K562 (cell line): ENCODE results near the gene MX1. TPM values are rescaled to one million over a fixed set of nuclear protein-coding genes. Genes with fewer than 3 reads are reported as not detected.

Source experiments
- BCL6 ChIP-seq: fragments of 250-450 bp; sonication (Bioruptor Pico); IDR thresholded peaks from 2 replicates; pipeline ENCODE4 v1.4.0; 2020
- CHD4 ChIP-seq: fragments of 200-600 bp; sonication (generic); IDR thresholded peaks from 3 replicates; pipeline ENCODE4 v1.6.1; 2012; ENCODE audit warnings: low read depth, mild to moderate bottlenecking, mixed read lengths, low read length, inconsistent platforms; ENCODE audit not compliant: insufficient read depth, insufficient replicate concordance, poor library complexity, severe bottlenecking
- ETV5 ChIP-seq: sonication (generic); formaldehyde crosslinking; IDR thresholded peaks from 2 replicates; pipeline ENCODE4 v1.4.0; 2020; ENCODE audit warnings: low read depth, mild to moderate bottlenecking, missing genetic modification reagents
- PATZ1 ChIP-seq: fragments of 250-450 bp; sonication (Bioruptor Pico); IDR thresholded peaks from 2 replicates; pipeline ENCODE4 v1.5.0; 2020; ENCODE audit warnings: mild to moderate bottlenecking, borderline replicate concordance
- REST ChIP-seq, 2 experiments: fragments of 450-650 bp; formaldehyde crosslinking in 1 of 2; IDR thresholded peaks; 2 replicates each; pipeline versions ENCODE4 v1.4.0 to v1.6.1; 2014 to 2020; ENCODE audit warnings: mild to moderate bottlenecking in 2 of 2, borderline replicate concordance in 1 of 2, low read depth in 1 of 2
- SETDB1 ChIP-seq: IDR thresholded peaks from one replicate; pipeline ENCODE4 v1.6.1; 2012; ENCODE audit warnings: low read length, control low read depth, inconsistent platforms
- ZNF165 ChIP-seq: fragments of 250-450 bp; sonication (Bioruptor Pico); IDR thresholded peaks from 2 replicates; pipeline ENCODE4 v1.4.0; 2020; ENCODE audit warnings: borderline replicate concordance
- ZNF316 ChIP-seq: fragments of 450-650 bp; IDR thresholded peaks from 2 replicates; pipeline ENCODE4 v1.6.1; 2016
- ZNF561 ChIP-seq: fragments of 450-650 bp; formaldehyde crosslinking; conservative IDR thresholded peaks from 2 replicates; pipeline ENCODE4 v1.4.0; 2020; ENCODE audit warnings: mild to moderate bottlenecking, moderate library complexity
- polyA plus RNA-seq, 8 experiments: library from polyadenylated mRNA; depleted of rRNA in 4 of 8; stranded (reverse) in 5 of 8; unstranded in 3 of 8; fragments of >200 nt; fragmentation: Nextera tagmentation in 2 of 8; fragmentation: Illumina TruSeq in 1 of 8; extraction: Ambion mirVana in 2 of 8; extraction: Trizol in 1 of 8; gene quantifications; 2 replicates each; pipeline versions ENCODE4 v1.2.1 to v1.2.3, GENCODE V29; 2011 to 2014; ENCODE audit warnings: inconsistent platforms in 1 of 8, missing spikeins in 1 of 8
- total RNA-seq, 7 experiments: library from RNA; depleted of rRNA in 6 of 7; stranded (reverse); fragments of >200 nt in 6 of 7; fragmentation: Illumina TruSeq in 2 of 7; extraction: Trizol in 2 of 7; gene quantifications; 2 replicates each; pipeline versions ENCODE4 v1.2.1 to v1.2.3, GENCODE V29; 2011 to 2021; ENCODE audit warnings: low replicate concordance in 1 of 7

MX1 gene
- total and polyA plus RNA-seq, 9 of the 15 experiments (the other 6 are each of a cell fraction or from before 2014, with no cell fraction given): 0.07 to 0.51 (median 0.21) TPM; not detected in 5

- TF ChIP-seq REST (IDR thresholded peaks at IDR 0.05; ENCODE audit: borderline replicate concordance): no peak
- TF ChIP-seq REST (CRISPR knock-in tag; IDR thresholded peaks at IDR 0.05; ENCODE audit: low read depth): no peak
- no peak for TF ChIP-seq CHD4
- no peak for TF ChIP-seq ZNF316
- no peak for TF ChIP-seq PATZ1 (CRISPR knock-in tag)
- TF ChIP-seq BCL6 (CRISPR knock-in tag): no peak
- TF ChIP-seq ZNF561 (CRISPR knock-in tag): no peak
- no peak for TF ChIP-seq ETV5 (CRISPR knock-in tag)
- TF ChIP-seq ZNF165: no peak
- no peak for TF ChIP-seq SETDB1
- TF ChIP-seq, all 486 proteins: peak for 0
Measured at GRCh38 chr21:41472753-41473548, 46.9 kb downstream of the MX1 start (continued).
